Femur (tissue), 1 donor: ENCODE measurements around the gene NAPA.

ENCODE experiments used
- DNase-seq: peaks from one replicate; pipeline ENCODE4 v3.0.0-alpha.2; 2017

NAPA gene

GRCh38 chr19:47483800-47484690 is 30.8 kb downstream of the NAPA start, which contains the start of gene KPTN:
Gene KPTN, minus strand, starts transcription at chr19:47484219. Its CDS starts 59 bp downstream, at chr19:47484160.
- DNase-seq: peak; percentile 94

GRCh38 chr19:47483200-47483599 is 31.7 kb downstream of the NAPA start:
- no peak for DNase-seq

- DNase-seq: no peak
These were observed 33.3 kb downstream of the NAPA start for GRCh38 chr19:47481460-47482052.

GRCh38 chr19:47480658-47481057 is 34.2 kb downstream of the NAPA start:
- no peak for DNase-seq

GRCh38 chr19:47479701-47480503 is 35.0 kb downstream of the NAPA start:
- no peak for DNase-seq

GRCh38 chr19:47476438-47476972 is 38.4 kb downstream of the NAPA start:
- DNase-seq: no peak

GRCh38 chr19:47475465-47475864 is 39.4 kb downstream of the NAPA start:
- no peak for DNase-seq

GRCh38 chr19:47473336-47473735 is 41.5 kb downstream of the NAPA start:
- DNase-seq: no peak

GRCh38 chr19:47471733-47472457 is 43.0 kb downstream of the NAPA start, which contains the start of gene SLC8A2:
Gene SLC8A2, minus strand, starts transcription at chr19:47471893. Its CDS starts 5,490 bp downstream, at chr19:47466403.
- DNase-seq: peak; percentile 91

- no peak for DNase-seq
These were observed 43.5 kb downstream of the NAPA start for GRCh38 chr19:47471381-47471732.

- DNase-seq: no peak
These were observed 44.2 kb downstream of the NAPA start for GRCh38 chr19:47470447-47471195.

- DNase-seq: no peak
These were observed 45.1 kb downstream of the NAPA start for GRCh38 chr19:47469719-47470118.

GRCh38 chr19:47469363-47469700 is 45.5 kb downstream of the NAPA start:
- no peak for DNase-seq

GRCh38 chr19:47467914-47468313 is 46.9 kb downstream of the NAPA start:
- DNase-seq: no peak

- DNase-seq: no peak
These were observed 48.9 kb downstream of the NAPA start for GRCh38 chr19:47465957-47466356.

- no peak for DNase-seq
These were observed 50.0 kb downstream of the NAPA start for GRCh38 chr19:47464675-47465419.

- no peak for DNase-seq
These were observed 53.0 kb downstream of the NAPA start for GRCh38 chr19:47461876-47462275.

- DNase-seq: no peak
These were observed 55.4 kb downstream of the NAPA start for GRCh38 chr19:47459477-47459876.

- no peak for DNase-seq
These were observed 56.2 kb downstream of the NAPA start for GRCh38 chr19:47458672-47459071.

- no peak for DNase-seq
These were observed 58.0 kb downstream of the NAPA start for GRCh38 chr19:47456721-47457474.
